ENCODE data around the gene LEFTY2.

GRCh38 chr1:225896937-225897549, 44.0 kb downstream of the LEFTY2 start:
- TF ChIP-seq YY1 (IDR thresholded peaks at IDR 0.05; ENCODE audit: insufficient read depth, insufficient read length): no peak
- no peak for TF ChIP-seq SUZ12 (IDR thresholded peaks at IDR 0.05; ENCODE audit: extremely low read depth, insufficient read depth, insufficient read length)
